ENCODE data around the gene KLHDC1. TPM values are rescaled to one million over a fixed set of nuclear protein-coding genes. Genes with fewer than 3 reads are reported as not detected.

The KLHDC1 gene
- total RNA-seq, 1 experiment from 2014 or later, result 0.98 TPM

DNA sequence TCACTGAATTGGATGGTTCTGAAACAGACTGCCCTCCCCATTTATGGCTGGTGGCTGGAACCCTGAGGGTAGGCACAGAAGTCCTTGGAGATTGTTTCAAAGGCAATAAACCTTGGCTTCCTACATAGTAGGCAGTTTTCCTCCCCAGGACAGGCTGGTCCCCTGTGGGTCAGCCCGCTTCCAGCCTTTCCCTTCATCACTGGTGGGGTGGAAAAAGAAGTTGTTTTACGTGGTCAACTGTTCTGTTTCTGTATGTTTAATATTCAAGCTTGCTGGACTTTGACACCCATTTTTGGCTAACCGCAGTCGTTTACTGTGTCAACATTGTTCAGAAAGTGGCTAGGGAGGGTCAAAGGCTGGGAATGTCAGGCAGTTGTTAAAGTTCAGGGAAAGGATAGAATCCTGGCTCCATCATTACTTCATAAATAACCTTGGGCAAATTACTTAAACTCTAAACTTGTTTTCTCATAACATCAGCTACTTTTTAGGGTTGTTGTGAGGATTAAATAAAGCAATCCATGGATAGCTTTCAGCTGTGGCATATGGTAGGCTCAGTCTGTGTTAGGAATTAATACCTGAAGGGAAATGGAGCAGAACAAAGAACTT is 77.4 kb downstream of the KLHDC1 start:
- DNase-seq (ENCODE audit: low read depth, low spot score) (no peak), ATAC-seq (no peak)
- Histone ChIP-seq H3K4me3 (replicated peaks in 1 of 2; ENCODE audit: low read depth in 1 of 2, low read length in 2 of 2) (no peak overlapping the region), H3K27me3 (ENCODE audit: insufficient read depth, low read length) (no peaks in the 10 kb centered on the region), H3K4me2 (ENCODE audit: low read length) (no peak overlapping the region), H3K9ac (ENCODE audit: low read length) (no peak overlapping the region), H2AFZ (ENCODE audit: low read depth, low read length, poor library complexity, severe bottlenecking) (no peak overlapping the region), H3K9me3 (ENCODE audit: control insufficient read depth in 1 of 2, insufficient read depth in 1 of 2, low read depth in 1 of 2, low read length in 2 of 2) (no peaks in the 10 kb centered on the region), H4K20me1 (ENCODE audit: insufficient read depth) (no peaks in the 10 kb centered on the region), H3K79me2 (ENCODE audit: insufficient read depth, low read length) (peaks cover 17% of the 10 kb centered on the region; the same call in 1 of the 2 replicates), H3K9me2 (ENCODE audit: insufficient read depth) (no peaks in the 10 kb centered on the region), H3K4me1 (ENCODE audit: control insufficient read depth in 1 of 2, insufficient read depth in 2 of 2, low read length in 2 of 2) (peaks cover 13 to 32% of the 10 kb centered on the region in 2 experiments), H3K36me3 (ENCODE audit: control insufficient read depth in 1 of 2, insufficient read depth in 2 of 2, low read length in 2 of 2) (peaks cover 0 to 3% of the 10 kb centered on the region in 2 experiments; a peak in 1 of 4 replicates), H3K27ac (ENCODE audit: low read depth, low read length) (no peak overlapping the region)
- RAD21 ChIA-PET (ENCODE audit: low non-redundant PET in 1 of 2, low total read pairs in 2 of 2, uncharacterized antibody in 2 of 2, unreplicated experiment in 2 of 2), result interaction anchor here in 1 of 2 experiments (0.7 kb wide), 1 partner anchor 135 kb away, joined by 3 read pairs; no protein-coding TSS in a partner anchor
- POLR2A ChIA-PET, result no interaction called here
- intact Hi-C loops (cut with micrococcal nuclease), result no loop called here
- TF ChIP-seq, protein P1, sequence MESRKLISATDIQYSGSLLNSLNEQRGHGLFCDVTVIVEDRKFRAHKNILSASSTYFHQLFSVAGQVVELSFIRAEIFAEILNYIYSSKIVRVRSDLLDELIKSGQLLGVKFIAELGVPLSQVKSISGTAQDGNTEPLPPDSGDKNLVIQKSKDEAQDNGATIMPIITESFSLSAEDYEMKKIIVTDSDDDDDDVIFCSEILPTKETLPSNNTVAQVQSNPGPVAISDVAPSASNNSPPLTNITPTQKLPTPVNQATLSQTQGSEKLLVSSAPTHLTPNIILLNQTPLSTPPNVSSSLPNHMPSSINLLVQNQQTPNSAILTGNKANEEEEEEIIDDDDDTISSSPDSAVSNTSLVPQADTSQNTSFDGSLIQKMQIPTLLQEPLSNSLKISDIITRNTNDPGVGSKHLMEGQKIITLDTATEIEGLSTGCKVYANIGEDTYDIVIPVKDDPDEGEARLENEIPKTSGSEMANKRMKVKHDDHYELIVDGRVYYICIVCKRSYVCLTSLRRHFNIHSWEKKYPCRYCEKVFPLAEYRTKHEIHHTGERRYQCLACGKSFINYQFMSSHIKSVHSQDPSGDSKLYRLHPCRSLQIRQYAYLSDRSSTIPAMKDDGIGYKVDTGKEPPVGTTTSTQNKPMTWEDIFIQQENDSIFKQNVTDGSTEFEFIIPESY (IDR thresholded peaks at IDR 0.05; ENCODE audit: extremely low read depth, insufficient replicate concordance, low read length), result no peak
- TF ChIP-seq ELF1 (IDR thresholded peaks at IDR 0.05; ENCODE audit: borderline replicate concordance, low read depth) (no peak), SIN3A (IDR thresholded peaks at IDR 0.05; ENCODE audit: low read depth) (no peak), SP1 (IDR thresholded peaks at IDR 0.05; ENCODE audit: low read depth) (no peak), EZH2phosphoT487 (IDR thresholded peaks at IDR 0.05; ENCODE audit: borderline replicate concordance) (no peak), SRF (IDR thresholded peaks at IDR 0.05; ENCODE audit: low read depth) (no peak), CBX3 (IDR thresholded peaks at IDR 0.05; ENCODE audit: low read depth) (no peak), CEBPB (IDR thresholded peaks at IDR 0.05; ENCODE audit: low read depth) (no peak), YY1 (IDR thresholded peaks at IDR 0.05; ENCODE audit: extremely low read depth, insufficient replicate concordance, low read depth, low read length) (no peak), ZFX (IDR thresholded peaks at IDR 0.05) (no peak), FOSL1 (IDR thresholded peaks at IDR 0.05; ENCODE audit: low read depth) (no peak), TCF7L2 (IDR thresholded peaks at IDR 0.05; ENCODE audit: borderline replicate concordance, extremely low read depth, insufficient read depth, insufficient read length) (no peak), EZH2 (IDR thresholded peaks at IDR 0.05) (no peak), MAX (IDR thresholded peaks at IDR 0.05) (no peak), JUND (IDR thresholded peaks at IDR 0.05) (no peak), POLR2A (IDR thresholded peaks at IDR 0.05; ENCODE audit: borderline replicate concordance, extremely low read depth, insufficient read depth, insufficient read length) (no peak), ZNF274 (IDR thresholded peaks at IDR 0.05; ENCODE audit: low read depth, low read length) (no peak), EGR1 (IDR thresholded peaks at IDR 0.05; ENCODE audit: low read depth) (no peak)
- TF ChIP-seq, protein P2, sequence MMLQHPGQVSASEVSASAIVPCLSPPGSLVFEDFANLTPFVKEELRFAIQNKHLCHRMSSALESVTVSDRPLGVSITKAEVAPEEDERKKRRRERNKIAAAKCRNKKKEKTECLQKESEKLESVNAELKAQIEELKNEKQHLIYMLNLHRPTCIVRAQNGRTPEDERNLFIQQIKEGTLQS (IDR thresholded peaks at IDR 0.05), result no peak
- TF ChIP-seq, protein P3, sequence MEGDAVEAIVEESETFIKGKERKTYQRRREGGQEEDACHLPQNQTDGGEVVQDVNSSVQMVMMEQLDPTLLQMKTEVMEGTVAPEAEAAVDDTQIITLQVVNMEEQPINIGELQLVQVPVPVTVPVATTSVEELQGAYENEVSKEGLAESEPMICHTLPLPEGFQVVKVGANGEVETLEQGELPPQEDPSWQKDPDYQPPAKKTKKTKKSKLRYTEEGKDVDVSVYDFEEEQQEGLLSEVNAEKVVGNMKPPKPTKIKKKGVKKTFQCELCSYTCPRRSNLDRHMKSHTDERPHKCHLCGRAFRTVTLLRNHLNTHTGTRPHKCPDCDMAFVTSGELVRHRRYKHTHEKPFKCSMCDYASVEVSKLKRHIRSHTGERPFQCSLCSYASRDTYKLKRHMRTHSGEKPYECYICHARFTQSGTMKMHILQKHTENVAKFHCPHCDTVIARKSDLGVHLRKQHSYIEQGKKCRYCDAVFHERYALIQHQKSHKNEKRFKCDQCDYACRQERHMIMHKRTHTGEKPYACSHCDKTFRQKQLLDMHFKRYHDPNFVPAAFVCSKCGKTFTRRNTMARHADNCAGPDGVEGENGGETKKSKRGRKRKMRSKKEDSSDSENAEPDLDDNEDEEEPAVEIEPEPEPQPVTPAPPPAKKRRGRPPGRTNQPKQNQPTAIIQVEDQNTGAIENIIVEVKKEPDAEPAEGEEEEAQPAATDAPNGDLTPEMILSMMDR (IDR thresholded peaks at IDR 0.05 in 2 of 3, conservative IDR thresholded peaks at IDR 0.05 in 1 of 3; ENCODE audit: borderline replicate concordance in 1 of 3, insufficient read depth in 1 of 3, low read depth in 2 of 3, low read length in 2 of 3), result no peak
- BruUV-seq (replicated peaks), result no TSS peak
- CTCF ChIA-PET, result interaction anchor here (1.5 kb wide), 1 partner anchor 136 kb away, joined by 5 read pairs; the partner anchor contains the start of gene DNAAF2

All from HCT116 (cell line).